ENCODE measurements around the gene SAE1. TPM values are rescaled to one million over a fixed set of nuclear protein-coding genes. Genes with fewer than 3 reads are reported as not detected.

SAE1 gene
- total and polyA plus RNA-seq, 7 donors, result 50.5 to 191 (median 109) TPM

DNA sequence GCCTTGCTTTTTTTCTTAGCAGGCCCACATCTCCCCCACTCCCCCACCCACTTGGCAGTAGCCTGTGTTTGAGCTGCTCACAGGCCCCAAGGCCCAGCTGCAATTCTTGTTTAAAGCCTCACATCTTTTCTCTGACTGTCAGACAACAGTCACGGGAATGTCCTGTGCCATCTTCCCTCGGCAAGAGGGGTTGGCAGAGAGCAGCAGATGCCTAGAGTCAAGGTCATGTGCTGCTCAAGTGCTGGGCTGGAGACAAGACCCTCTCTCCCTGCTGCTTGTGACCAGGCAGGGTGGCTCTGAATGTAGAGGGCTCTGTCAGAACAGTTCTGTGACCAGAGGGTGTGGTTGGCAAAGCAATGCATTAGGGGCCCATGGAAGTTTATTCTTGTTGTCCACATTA is 53.0 kb downstream of the SAE1 start:
- Histone ChIP-seq H3K4me1 (peaks cover 0 to 36% (median 25%) of the 10 kb centered on the region in 4 donors), H3K36me3 (peaks cover 0 to 22% (median 3%) of the 10 kb centered on the region in 4 donors), H3K27ac (peak overlapping the region in 2 of 4 donors; percentile 40 to 79), H3K27me3 (no peaks in the 10 kb centered on the region), H3K9me3 (no peaks in the 10 kb centered on the region), H3K4me3 (no peak overlapping the region)
- no peak for DNase-seq
- TF ChIP-seq, protein P1, sequence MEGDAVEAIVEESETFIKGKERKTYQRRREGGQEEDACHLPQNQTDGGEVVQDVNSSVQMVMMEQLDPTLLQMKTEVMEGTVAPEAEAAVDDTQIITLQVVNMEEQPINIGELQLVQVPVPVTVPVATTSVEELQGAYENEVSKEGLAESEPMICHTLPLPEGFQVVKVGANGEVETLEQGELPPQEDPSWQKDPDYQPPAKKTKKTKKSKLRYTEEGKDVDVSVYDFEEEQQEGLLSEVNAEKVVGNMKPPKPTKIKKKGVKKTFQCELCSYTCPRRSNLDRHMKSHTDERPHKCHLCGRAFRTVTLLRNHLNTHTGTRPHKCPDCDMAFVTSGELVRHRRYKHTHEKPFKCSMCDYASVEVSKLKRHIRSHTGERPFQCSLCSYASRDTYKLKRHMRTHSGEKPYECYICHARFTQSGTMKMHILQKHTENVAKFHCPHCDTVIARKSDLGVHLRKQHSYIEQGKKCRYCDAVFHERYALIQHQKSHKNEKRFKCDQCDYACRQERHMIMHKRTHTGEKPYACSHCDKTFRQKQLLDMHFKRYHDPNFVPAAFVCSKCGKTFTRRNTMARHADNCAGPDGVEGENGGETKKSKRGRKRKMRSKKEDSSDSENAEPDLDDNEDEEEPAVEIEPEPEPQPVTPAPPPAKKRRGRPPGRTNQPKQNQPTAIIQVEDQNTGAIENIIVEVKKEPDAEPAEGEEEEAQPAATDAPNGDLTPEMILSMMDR (IDR thresholded peaks at IDR 0.05), result no peak
- TF ChIP-seq POLR2AphosphoS5 (IDR thresholded peaks at IDR 0.05), result no peak
- no peak for TF ChIP-seq EP300 (IDR thresholded peaks at IDR 0.05)
- no peak for TF ChIP-seq POLR2A (IDR thresholded peaks at IDR 0.05)
- intact Hi-C loops (cut with DNase I), result no loop called here
- WGBS, 2 donors, result 43 to 69% methylated on average over 2 of the region's 2 CpGs

DNA sequence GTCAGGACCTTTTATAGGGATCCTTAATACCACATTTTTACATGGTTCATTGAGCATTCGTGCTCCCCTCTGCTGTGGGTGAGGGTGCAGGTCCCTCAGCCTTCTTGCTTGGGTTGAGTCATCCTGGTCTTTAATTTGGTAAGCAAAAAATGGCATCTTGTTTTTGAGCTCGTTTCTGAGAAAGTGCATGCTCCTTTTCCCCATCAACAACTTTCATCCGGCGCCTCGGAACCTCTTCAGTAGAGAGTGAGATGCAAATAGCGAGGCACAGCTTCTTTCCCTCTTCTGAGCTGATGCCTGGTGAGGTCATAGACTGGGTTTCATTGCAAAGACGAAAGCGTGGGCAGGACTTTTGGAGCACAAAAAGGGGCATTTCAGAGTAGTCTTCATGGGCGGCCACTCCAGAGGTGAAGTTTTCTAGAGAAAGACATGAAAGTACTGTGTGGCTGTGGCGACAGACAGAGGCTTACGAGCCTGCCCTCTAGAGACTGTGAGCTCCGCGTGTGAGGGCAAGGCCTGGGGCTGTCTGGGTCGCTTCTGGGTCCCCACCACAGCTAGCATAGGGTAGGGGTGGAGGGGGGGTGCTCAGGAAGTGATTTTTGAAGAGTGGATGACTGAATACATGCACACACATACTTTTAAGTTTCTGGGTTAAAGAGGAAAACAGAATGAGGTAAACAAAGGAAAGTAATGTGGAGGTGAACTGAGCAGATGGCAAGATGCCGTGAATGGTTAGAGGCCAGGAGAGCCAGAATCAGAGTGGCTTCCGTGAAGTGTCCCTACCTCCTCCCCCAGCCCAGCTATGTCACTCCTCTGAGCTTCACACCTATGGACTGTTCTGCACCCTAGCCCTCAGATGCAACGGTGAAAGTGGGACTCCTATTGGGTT is 56.1 kb downstream of the SAE1 start:
- H3K4me1 ChIP-seq, result peaks cover 0 to 59% (median 51%) of the 10 kb centered on the region in 4 donors

DNA sequence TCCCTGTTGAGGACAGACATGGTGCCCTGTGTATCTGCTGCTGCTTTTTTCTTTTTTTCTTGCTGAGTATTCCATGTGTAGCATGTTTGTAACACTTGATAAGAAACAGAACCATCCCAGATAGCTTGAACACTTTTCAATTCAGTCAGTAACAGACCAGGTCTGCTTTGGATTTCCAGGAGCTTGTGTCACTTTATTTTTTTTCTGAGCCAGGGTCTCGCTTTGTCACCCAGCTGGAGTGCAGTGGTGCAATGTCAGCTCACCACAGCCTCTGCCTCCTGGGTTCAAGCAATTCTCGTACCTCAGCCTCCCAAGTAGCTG is 56.7 kb downstream of the SAE1 start:
- no peak for DNase-seq
- Histone ChIP-seq H3K4me1 (peaks cover 0 to 59% (median 51%) of the 10 kb centered on the region in 4 donors), H3K36me3 (peaks cover 0 to 20% (median 3%) of the 10 kb centered on the region in 4 donors), H3K4me3 (no peak overlapping the region), H3K27me3 (no peaks in the 10 kb centered on the region), H3K27ac (peak overlapping the region; percentile 77 to 83 (median 80)), H3K9me3 (no peaks in the 10 kb centered on the region)
- WGBS, 2 donors, result 38 to 81% methylated on average over 2 of the region's 2 CpGs
- intact Hi-C loops (cut with DNase I), result no loop called here
- peak in 2 of 4 donors; percentile 31 to 60 for TF ChIP-seq POLR2AphosphoS5 (IDR thresholded peaks at IDR 0.05)
- TF ChIP-seq, protein P1 (IDR thresholded peaks at IDR 0.05), result no peak

More for the DNA sequence above, 56.1 kb downstream of the SAE1 start:
- TF ChIP-seq POLR2A (IDR thresholded peaks at IDR 0.05) (no peak), EP300 (IDR thresholded peaks at IDR 0.05) (no peak), POLR2AphosphoS5 (IDR thresholded peaks at IDR 0.05) (no peak)
- no peaks in the 10 kb centered on the region for H3K27me3 ChIP-seq
- H3K36me3 ChIP-seq, result peaks cover 0 to 22% (median 3%) of the 10 kb centered on the region in 4 donors
- no peak for DNase-seq
- H3K27ac ChIP-seq, result peak overlapping the region; percentile 77 to 83 (median 80)
- 72 to 81% methylated on average over 17 of the region's 17 CpGs for WGBS, 2 donors
- no peak overlapping the region for H3K4me3 ChIP-seq
- intact Hi-C loops (cut with DNase I), result no loop called here
- no peaks in the 10 kb centered on the region for H3K9me3 ChIP-seq

DNA sequence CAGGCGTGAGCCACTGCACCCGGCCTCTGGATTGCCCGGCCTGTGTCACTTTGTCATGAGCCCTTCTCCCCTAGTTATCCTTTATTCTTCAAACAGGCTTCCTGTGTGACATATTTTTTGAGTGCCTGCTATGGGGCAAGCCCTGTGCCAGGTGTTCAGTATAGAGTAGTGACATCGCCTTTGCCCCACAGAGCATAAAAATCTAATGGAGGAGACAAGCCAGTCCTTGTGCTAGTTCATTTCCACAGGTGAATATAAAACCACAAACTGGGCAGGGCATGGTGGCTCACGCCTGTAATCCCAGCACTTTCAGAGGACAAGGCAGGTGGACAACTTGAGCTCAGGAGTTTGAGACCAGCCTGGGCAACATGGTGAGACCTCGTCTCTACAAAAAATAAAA is 57.2 kb downstream of the SAE1 start:
- no peak for TF ChIP-seq EP300 (IDR thresholded peaks at IDR 0.05)
- peaks cover 0 to 59% (median 51%) of the 10 kb centered on the region in 4 donors for H3K4me1 ChIP-seq
- H3K27me3 ChIP-seq, result no peaks in the 10 kb centered on the region
- no peak overlapping the region for H3K4me3 ChIP-seq
- 16 to 64% methylated on average over 6 of the region's 6 CpGs for WGBS, 2 donors
- H3K27ac ChIP-seq, result peak overlapping the region; percentile 77 to 83 (median 80)
- DNase-seq, result no peak
- intact Hi-C loops (cut with DNase I), result no loop called here
- H3K9me3 ChIP-seq, result no peaks in the 10 kb centered on the region
- peaks cover 0 to 15% (median under 1%) of the 10 kb centered on the region in 4 donors for H3K36me3 ChIP-seq

DNA sequence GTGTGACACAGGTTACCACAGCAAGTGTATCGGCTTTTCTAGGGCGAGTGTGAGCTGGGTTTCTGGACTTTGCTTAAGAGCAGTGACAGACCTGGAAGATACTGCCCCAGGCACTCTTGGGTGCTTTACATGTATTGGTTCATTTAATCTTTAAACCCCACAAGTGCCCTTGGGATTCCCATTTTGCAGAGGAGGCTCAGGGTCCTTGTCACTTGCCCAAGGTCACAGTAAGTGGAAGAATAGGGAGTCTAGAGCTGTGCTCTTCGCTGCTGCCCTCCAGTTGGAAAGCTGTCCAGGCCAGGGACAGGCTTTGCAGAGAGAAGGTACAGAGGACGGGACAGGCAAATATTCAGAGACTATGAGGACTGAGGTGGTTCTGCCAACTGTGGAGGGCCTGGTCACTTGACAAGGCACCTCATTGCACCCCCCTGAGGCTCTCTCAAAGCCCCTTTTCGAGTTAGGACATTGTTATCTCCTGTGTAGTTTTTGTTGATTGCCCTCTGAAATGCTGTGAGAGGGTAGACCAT is 57.9 kb downstream of the SAE1 start:
- H3K27ac ChIP-seq, result peak overlapping the region; percentile 77 to 83 (median 80)
- H3K4me1 ChIP-seq, result peaks cover 0 to 59% (median 51%) of the 10 kb centered on the region in 4 donors
- TF ChIP-seq, protein P1 (IDR thresholded peaks at IDR 0.05), result no peak
- TF ChIP-seq POLR2AphosphoS5 (IDR thresholded peaks at IDR 0.05) (no peak), POLR2A (IDR thresholded peaks at IDR 0.05) (no peak), EP300 (IDR thresholded peaks at IDR 0.05) (no peak)

More for the DNA sequence above, 57.9 kb downstream of the SAE1 start:
- Histone ChIP-seq H3K4me3 (no peak overlapping the region), H3K9me3 (no peaks in the 10 kb centered on the region), H3K27me3 (no peaks in the 10 kb centered on the region), H3K36me3 (peaks cover 0 to 7% (median 0%) of the 10 kb centered on the region in 4 donors)
- WGBS, 2 donors, result 32 to 75% methylated on average over 5 of the region's 5 CpGs
- DNase-seq, result no peak
- intact Hi-C loops (cut with DNase I), result no loop called here
